Esophagus muscularis mucosa (tissue), 4 donors: ENCODE data around the gene PSTK.

Experiments
- EP300 ChIP-seq: sonication (generic); formaldehyde crosslinking; IDR thresholded peaks from one replicate; pipeline ENCODE4 v1.6.1; 2017; ENCODE audit warnings: antibody characterized with exemption
- POLR2AphosphoS5 ChIP-seq, 2 donors: sonication (generic); formaldehyde crosslinking; IDR thresholded peaks; one replicate each; pipeline ENCODE4 v1.6.1; 2017; ENCODE audit warnings: antibody characterized with exemption in 2 of 2
- TF ChIP-seq, protein P1 (sequence below), 3 experiments: fragments of 200-600 bp in 2 of 3; fragments of 450-650 bp in 1 of 3; sonication (generic) in 2 of 3; IDR thresholded peaks; one replicate each; pipeline ENCODE4 v1.5.1; 2017 to 2019; ENCODE audit warnings: antibody characterized with exemption in 3 of 3, mild to moderate bottlenecking in 2 of 3, moderate library complexity in 1 of 3

DNA sequence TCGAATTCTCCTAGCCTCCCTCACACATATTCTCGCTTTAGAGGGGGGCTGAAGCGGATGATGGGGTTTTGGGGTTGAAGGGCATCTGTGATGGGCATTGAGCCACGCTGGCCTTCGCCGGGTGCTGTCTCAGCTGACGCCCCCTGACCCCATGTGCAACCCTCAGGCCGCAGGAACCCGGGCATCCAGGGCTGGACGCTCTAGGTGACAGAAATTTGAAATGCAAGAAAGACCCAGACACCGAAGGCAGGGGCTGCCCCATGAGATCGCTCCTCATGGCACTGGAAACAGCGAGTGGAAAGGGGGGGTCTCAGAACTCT, 25.5 kb upstream of the PSTK start:
- TF ChIP-seq EP300 (no peak), POLR2AphosphoS5 (IDR thresholded peaks at IDR 0.05) (no peak)
- TF ChIP-seq, protein P1, sequence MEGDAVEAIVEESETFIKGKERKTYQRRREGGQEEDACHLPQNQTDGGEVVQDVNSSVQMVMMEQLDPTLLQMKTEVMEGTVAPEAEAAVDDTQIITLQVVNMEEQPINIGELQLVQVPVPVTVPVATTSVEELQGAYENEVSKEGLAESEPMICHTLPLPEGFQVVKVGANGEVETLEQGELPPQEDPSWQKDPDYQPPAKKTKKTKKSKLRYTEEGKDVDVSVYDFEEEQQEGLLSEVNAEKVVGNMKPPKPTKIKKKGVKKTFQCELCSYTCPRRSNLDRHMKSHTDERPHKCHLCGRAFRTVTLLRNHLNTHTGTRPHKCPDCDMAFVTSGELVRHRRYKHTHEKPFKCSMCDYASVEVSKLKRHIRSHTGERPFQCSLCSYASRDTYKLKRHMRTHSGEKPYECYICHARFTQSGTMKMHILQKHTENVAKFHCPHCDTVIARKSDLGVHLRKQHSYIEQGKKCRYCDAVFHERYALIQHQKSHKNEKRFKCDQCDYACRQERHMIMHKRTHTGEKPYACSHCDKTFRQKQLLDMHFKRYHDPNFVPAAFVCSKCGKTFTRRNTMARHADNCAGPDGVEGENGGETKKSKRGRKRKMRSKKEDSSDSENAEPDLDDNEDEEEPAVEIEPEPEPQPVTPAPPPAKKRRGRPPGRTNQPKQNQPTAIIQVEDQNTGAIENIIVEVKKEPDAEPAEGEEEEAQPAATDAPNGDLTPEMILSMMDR (IDR thresholded peaks at IDR 0.05): no peak
